ENCODE data around the gene TXNDC11. TPM values are rescaled to one million over a fixed set of nuclear protein-coding genes. Genes with fewer than 3 reads are reported as not detected.

TXNDC11 gene
- total and polyA plus RNA-seq, 2 donors (not counting 3 experiments of a cell fraction or from before 2014, with no cell fraction given) = 42.5 to 66.0 TPM

- Histone ChIP-seq H3K36me3 (ENCODE audit: control insufficient read depth in 2 of 2, extremely low read depth in 1 of 2, insufficient read depth in 2 of 2, low read length in 2 of 2) (peaks cover 4 to 24% of the 10 kb centered on the region in 2 experiments), H3K9ac (replicated peaks; ENCODE audit: extremely low read depth, insufficient read depth, low read length) (no peak overlapping the region), H4K20me1 (replicated peaks; ENCODE audit: control insufficient read depth, extremely low read depth, insufficient read depth, low read length) (no peaks in the 10 kb centered on the region), H3K4me1 (ENCODE audit: control insufficient read depth, extremely low read depth, insufficient read depth, low read length) (peaks cover 21% of the 10 kb centered on the region), H3K9me3 (replicated peaks; ENCODE audit: control insufficient read depth, insufficient read depth, low read length) (no peaks in the 10 kb centered on the region), H3K27me3 (ENCODE audit: control insufficient read depth in 2 of 2, insufficient read depth in 2 of 2, low read length in 2 of 2) (no peaks in the 10 kb centered on the region), H2AFZ (ENCODE audit: low read depth, low read length) (no peak overlapping the region), H3K4me3 (replicated peaks in 1 of 3; ENCODE audit: insufficient read depth in 1 of 3, low read depth in 1 of 3, low read length in 3 of 3) (no peak overlapping the region), H3K4me2 (ENCODE audit: insufficient read depth, low read length) (no peak overlapping the region), H3K27ac (ENCODE audit: insufficient read depth, low read depth, low read length) (no peak overlapping the region), H3K9me1 (replicated peaks; ENCODE audit: control insufficient read depth, extremely low read depth, insufficient read depth, low read length) (no peaks in the 10 kb centered on the region), H3K79me2 (ENCODE audit: control insufficient read depth, insufficient read depth, low read length) (no peaks in the 10 kb centered on the region)
- BruUV-seq (replicated peaks) = no TSS peak
- no peak for TF ChIP-seq JUN (IDR thresholded peaks at IDR 0.05; ENCODE audit: borderline replicate concordance, insufficient read depth, insufficient read length, low read depth)
- TF ChIP-seq, protein P1, sequence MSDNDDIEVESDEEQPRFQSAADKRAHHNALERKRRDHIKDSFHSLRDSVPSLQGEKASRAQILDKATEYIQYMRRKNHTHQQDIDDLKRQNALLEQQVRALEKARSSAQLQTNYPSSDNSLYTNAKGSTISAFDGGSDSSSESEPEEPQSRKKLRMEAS (IDR thresholded peaks at IDR 0.05; ENCODE audit: insufficient read depth, insufficient read length) = no peak
- TF ChIP-seq EZH2 (IDR thresholded peaks at IDR 0.05; ENCODE audit: borderline replicate concordance, low read depth, low read length, severe bottlenecking) = no peak
- no peak for TF ChIP-seq FOS (IDR thresholded peaks at IDR 0.05; ENCODE audit: borderline replicate concordance, insufficient read depth, low read length)
- no peak for TF ChIP-seq CTCF (IDR thresholded peaks at IDR 0.05; ENCODE audit: extremely low read depth in 1 of 2, insufficient read depth in 1 of 2, low read depth in 1 of 2, low read length in 2 of 2)
- no peak for TF ChIP-seq POLR2A (IDR thresholded peaks at IDR 0.05; ENCODE audit: low read depth, low read length)
- TF ChIP-seq POLR2AphosphoS5 (IDR thresholded peaks at IDR 0.05; ENCODE audit: insufficient read depth, low read depth, low read length) = no peak
- TF ChIP-seq GATA2 (IDR thresholded peaks at IDR 0.05; ENCODE audit: insufficient read depth, insufficient read length, low read depth, low read length) = no peak
- no peak for TF ChIP-seq MYC (IDR thresholded peaks at IDR 0.05; ENCODE audit: low read depth, low read length)
- dilution Hi-C loops (cut with MboI; ENCODE audit: extremely low pct_ligation_motif_present, low sequenced_read_pairs) = no loop called here
- ChIA-PET POLR2A (no interaction called here), CTCF (interaction anchor here (0.6 to 3.4 kb wide), 4 partner anchors 40 to 278 kb away, joined by 3 to 11 read pairs (median 5); no protein-coding TSS in a partner anchor)
- no peak for FAIRE-seq
- intact Hi-C loops (cut with micrococcal nuclease) = no loop called here
- DNase-seq (ENCODE audit: low read depth, low spot score) = no peak
Measured at GRCh38 chr16:11674001-11674817, 68.4 kb downstream of the TXNDC11 start.

All from endothelial cell of umbilical vein (primary cell).